ENCODE data around the gene SPATA24. TPM values are rescaled to one million over a fixed set of nuclear protein-coding genes. Genes with fewer than 3 reads are reported as not detected.
A peak's percentile ranks its signal among the peaks of the same experiment; 100 is the strongest.

Gene SPATA24
- total RNA-seq, 1 experiment from 2014 or later = 13.0 TPM

DNA sequence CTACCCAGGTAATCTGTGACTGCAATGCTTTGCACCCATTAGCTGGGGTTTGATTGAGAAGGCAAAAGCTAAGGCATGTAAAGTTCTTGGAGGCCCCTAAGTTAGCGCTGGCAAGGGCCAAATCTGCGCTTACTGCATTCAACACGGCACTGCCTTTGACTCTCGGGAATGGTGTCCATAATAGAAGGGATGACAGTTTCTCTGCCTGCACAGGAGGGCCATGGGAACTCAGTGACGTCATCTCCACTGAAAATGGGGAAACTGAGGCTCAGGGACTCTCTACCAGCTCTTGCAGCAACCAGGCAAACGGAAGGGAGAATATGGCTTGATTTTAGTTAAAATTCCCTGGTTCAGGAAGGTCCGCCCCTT lies 487 bp downstream of the SPATA24 start:
- Histone ChIP-seq H3K18ac (ENCODE audit: insufficient read length, low read depth, low read length) (no peak overlapping the region), H2AK5ac (ENCODE audit: insufficient read length, low read length) (no peak overlapping the region), H3K79me2 (ENCODE audit: insufficient read depth, low read length) (no peaks in the 10 kb centered on the region), H2BK5ac (ENCODE audit: insufficient read length, low read length) (no peak overlapping the region), H3K27me3 (ENCODE audit: insufficient read depth, low read length) (no peaks in the 10 kb centered on the region), H3K23ac (ENCODE audit: insufficient read length, low read depth, low read length) (no peak overlapping the region), H3K14ac (ENCODE audit: insufficient read depth, low read length) (no peak overlapping the region), H3K79me1 (ENCODE audit: insufficient read depth, low read depth, low read length, poor library complexity, severe bottlenecking) (no peaks in the 10 kb centered on the region), H3K27ac (ENCODE audit: insufficient read length, low read depth, low read length) (peak overlapping the region; percentile 79), H2BK12ac (ENCODE audit: insufficient read length, low read depth, low read length) (no peak overlapping the region), H2AFZ (ENCODE audit: low read length) (no peak overlapping the region), H4K20me1 (ENCODE audit: control insufficient read depth, insufficient read depth, insufficient read length) (no peaks in the 10 kb centered on the region), H3K4me1 (ENCODE audit: insufficient read depth, low read length) (peaks cover 2% of the 10 kb centered on the region; the same call in 1 of the 2 replicates), H2BK15ac (ENCODE audit: low read depth, low read length) (no peak overlapping the region), H3K56ac (ENCODE audit: insufficient read length, low read depth, low read length) (no peak overlapping the region), H2BK120ac (ENCODE audit: low read depth, low read length, poor library complexity, severe bottlenecking) (no peak overlapping the region), H3K4me2 (ENCODE audit: insufficient read depth, insufficient read length, low read length) (peak overlapping the region; percentile 74), H4K91ac (ENCODE audit: insufficient read length, low read depth, low read length) (no peak overlapping the region), H3K9ac (ENCODE audit: extremely low read depth, insufficient read length, low read length) (no peak overlapping the region), H3T11ph (ENCODE audit: low read length) (no peak overlapping the region), H3K4ac (ENCODE audit: low read depth, low read length) (no peak overlapping the region), H4K8ac (replicated peaks; ENCODE audit: insufficient read length, low read depth, low read length) (no peak overlapping the region), H3K9me3 (ENCODE audit: control insufficient read depth, low read depth, low read length) (no peaks in the 10 kb centered on the region), H3K23me2 (ENCODE audit: insufficient read length, low read depth, low read length, poor library complexity, severe bottlenecking) (no peaks in the 10 kb centered on the region), H4K5ac (ENCODE audit: insufficient read length, low read depth, low read length) (no peak overlapping the region), H2BK20ac (ENCODE audit: low read depth, low read length, poor library complexity, severe bottlenecking) (no peak overlapping the region)
- H3K36me3 Mint-ChIP-seq (ENCODE audit: insufficient read depth in 1 of 3, low read depth in 3 of 3) = peaks cover 4 to 20% (median 16%) of the 10 kb centered on the region in 3 experiments
- H3K27me3 Mint-ChIP-seq (ENCODE audit: low read depth) = peaks cover 2% of the 10 kb centered on the region; the same call in 1 of the 2 replicates
- peak overlapping the region; percentile 99 to 100 (median 100); a peak in 5 of 7 replicates for H3K27ac Mint-ChIP-seq
- TF ChIP-seq, protein P1, sequence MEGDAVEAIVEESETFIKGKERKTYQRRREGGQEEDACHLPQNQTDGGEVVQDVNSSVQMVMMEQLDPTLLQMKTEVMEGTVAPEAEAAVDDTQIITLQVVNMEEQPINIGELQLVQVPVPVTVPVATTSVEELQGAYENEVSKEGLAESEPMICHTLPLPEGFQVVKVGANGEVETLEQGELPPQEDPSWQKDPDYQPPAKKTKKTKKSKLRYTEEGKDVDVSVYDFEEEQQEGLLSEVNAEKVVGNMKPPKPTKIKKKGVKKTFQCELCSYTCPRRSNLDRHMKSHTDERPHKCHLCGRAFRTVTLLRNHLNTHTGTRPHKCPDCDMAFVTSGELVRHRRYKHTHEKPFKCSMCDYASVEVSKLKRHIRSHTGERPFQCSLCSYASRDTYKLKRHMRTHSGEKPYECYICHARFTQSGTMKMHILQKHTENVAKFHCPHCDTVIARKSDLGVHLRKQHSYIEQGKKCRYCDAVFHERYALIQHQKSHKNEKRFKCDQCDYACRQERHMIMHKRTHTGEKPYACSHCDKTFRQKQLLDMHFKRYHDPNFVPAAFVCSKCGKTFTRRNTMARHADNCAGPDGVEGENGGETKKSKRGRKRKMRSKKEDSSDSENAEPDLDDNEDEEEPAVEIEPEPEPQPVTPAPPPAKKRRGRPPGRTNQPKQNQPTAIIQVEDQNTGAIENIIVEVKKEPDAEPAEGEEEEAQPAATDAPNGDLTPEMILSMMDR (conservative IDR thresholded peaks at IDR 0.05) = no peak
- DNase-seq = no peak
- no peaks in the 10 kb centered on the region for H3K9me3 Mint-ChIP-seq
- WGBS (ENCODE audit: extremely low coverage, insufficient read length, low lambda C conversion rate) = no CpG with 5 or more reads among the region's 7 CpGs
- H3K4me1 Mint-ChIP-seq = peaks cover 16 to 20% of the 10 kb centered on the region in 2 experiments
- peak overlapping the region; percentile 91 to 94 for H3K4me3 Mint-ChIP-seq
